GM10847 (cell line): Measurements from ENCODE around the gene ATL3.

Experiments
- POLR2A ChIP-seq: IDR thresholded peaks from 2 replicates; pipeline ENCODE4 v1.6.1; 2011; ENCODE audit not compliant: insufficient read length; ENCODE audit errors: extremely low read depth

Gene ATL3

GRCh38 chr11:63683133-63683991, 12.2 kb upstream of the ATL3 start:
- TF ChIP-seq POLR2A: no peak

GRCh38 chr11:63682066-63683021, 11.2 kb upstream of the ATL3 start:
- TF ChIP-seq POLR2A: no peak

- peak; percentile 91 for TF ChIP-seq POLR2A
Measured at GRCh38 chr11:63681321-63682065, 10.3 kb upstream of the ATL3 start, which contains the start of gene RTN3. Gene RTN3 (plus strand): TSS chr11:63681500. CDS start chr11:63681637, 137 bp downstream.

GRCh38 chr11:63680834-63681320, 9.7 kb upstream of the ATL3 start:
- TF ChIP-seq POLR2A: no peak

- TF ChIP-seq POLR2A: no peak
Measured at GRCh38 chr11:63673579-63673978, 2.4 kb upstream of the ATL3 start.

GRCh38 chr11:63672936-63673539, 1.9 kb upstream of the ATL3 start:
- TF ChIP-seq POLR2A: no peak

- TF ChIP-seq POLR2A: no peak
Measured at GRCh38 chr11:63672156-63672463, 934 bp upstream of the ATL3 start.

GRCh38 chr11:63670433-63671321, 499 bp downstream of the ATL3 start:
- no peak for TF ChIP-seq POLR2A

- TF ChIP-seq POLR2A: no peak
Measured at GRCh38 chr11:63670096-63670432, 1.1 kb downstream of the ATL3 start.

- TF ChIP-seq POLR2A: no peak
Measured at GRCh38 chr11:63667995-63668795, 3.0 kb downstream of the ATL3 start.

GRCh38 chr11:63666874-63667273, 4.3 kb downstream of the ATL3 start:
- no peak for TF ChIP-seq POLR2A

- TF ChIP-seq POLR2A: no peak
Measured at GRCh38 chr11:63663809-63664208, 7.4 kb downstream of the ATL3 start.

- TF ChIP-seq POLR2A: no peak
Measured at GRCh38 chr11:63660972-63661371, 10.2 kb downstream of the ATL3 start.

GRCh38 chr11:63652671-63653070, 18.5 kb downstream of the ATL3 start:
- TF ChIP-seq POLR2A: no peak
